ENCODE measurements around the gene RNF182.

DNA sequence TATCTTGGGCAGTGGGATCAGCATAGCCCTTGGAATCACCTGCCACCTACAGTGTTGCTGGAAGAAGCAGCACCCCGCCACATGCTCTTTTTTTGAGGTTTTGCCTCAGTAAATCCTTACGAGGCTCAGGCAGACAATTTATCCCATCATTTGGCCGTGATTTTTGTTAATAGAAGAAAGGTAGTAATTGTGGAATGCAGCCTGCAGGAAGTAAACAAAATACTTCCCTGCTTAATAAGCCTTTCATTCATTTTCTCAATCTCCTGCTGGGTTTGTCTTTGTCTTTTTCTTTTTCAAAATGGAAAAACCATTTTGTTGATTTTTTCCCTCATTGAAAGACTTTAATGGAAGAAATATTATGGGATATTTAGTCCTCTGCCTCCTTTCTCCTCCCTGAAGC lies 99.1 kb downstream of the RNF182 start:
- TF ChIP-seq, protein P1, sequence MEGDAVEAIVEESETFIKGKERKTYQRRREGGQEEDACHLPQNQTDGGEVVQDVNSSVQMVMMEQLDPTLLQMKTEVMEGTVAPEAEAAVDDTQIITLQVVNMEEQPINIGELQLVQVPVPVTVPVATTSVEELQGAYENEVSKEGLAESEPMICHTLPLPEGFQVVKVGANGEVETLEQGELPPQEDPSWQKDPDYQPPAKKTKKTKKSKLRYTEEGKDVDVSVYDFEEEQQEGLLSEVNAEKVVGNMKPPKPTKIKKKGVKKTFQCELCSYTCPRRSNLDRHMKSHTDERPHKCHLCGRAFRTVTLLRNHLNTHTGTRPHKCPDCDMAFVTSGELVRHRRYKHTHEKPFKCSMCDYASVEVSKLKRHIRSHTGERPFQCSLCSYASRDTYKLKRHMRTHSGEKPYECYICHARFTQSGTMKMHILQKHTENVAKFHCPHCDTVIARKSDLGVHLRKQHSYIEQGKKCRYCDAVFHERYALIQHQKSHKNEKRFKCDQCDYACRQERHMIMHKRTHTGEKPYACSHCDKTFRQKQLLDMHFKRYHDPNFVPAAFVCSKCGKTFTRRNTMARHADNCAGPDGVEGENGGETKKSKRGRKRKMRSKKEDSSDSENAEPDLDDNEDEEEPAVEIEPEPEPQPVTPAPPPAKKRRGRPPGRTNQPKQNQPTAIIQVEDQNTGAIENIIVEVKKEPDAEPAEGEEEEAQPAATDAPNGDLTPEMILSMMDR (IDR thresholded peaks at IDR 0.05; ENCODE audit: extremely low read depth in 1 of 2, insufficient read depth in 1 of 2, low read depth in 1 of 2, low read length in 2 of 2): no peak
- no peak for TF ChIP-seq POLR2A (IDR thresholded peaks at IDR 0.05; ENCODE audit: low read depth, low read length)
- TF ChIP-seq JUN (IDR thresholded peaks at IDR 0.05; ENCODE audit: borderline replicate concordance, insufficient read depth, insufficient read length, low read depth): no peak
- no peak for TF ChIP-seq EZH2 (IDR thresholded peaks at IDR 0.05; ENCODE audit: borderline replicate concordance, low read depth, low read length, severe bottlenecking)
- TF ChIP-seq MYC (IDR thresholded peaks at IDR 0.05; ENCODE audit: low read depth, low read length): no peak
- TF ChIP-seq POLR2AphosphoS5 (IDR thresholded peaks at IDR 0.05; ENCODE audit: insufficient read depth, low read depth, low read length): no peak
- TF ChIP-seq GATA2 (IDR thresholded peaks at IDR 0.05; ENCODE audit: insufficient read depth, insufficient read length, low read depth, low read length): no peak

Measured in endothelial cell of umbilical vein (primary cell).